Measurements from ENCODE around the gene NEUROD4.
A peak's percentile ranks its signal among the peaks of the same experiment; 100 is the strongest.
"Not testable (repeated sequence)": the region's sequence is repeated elsewhere in the genome, so short reads cannot be mapped to it uniquely, and the experiment has no call there.

Gene NEUROD4, protein sequence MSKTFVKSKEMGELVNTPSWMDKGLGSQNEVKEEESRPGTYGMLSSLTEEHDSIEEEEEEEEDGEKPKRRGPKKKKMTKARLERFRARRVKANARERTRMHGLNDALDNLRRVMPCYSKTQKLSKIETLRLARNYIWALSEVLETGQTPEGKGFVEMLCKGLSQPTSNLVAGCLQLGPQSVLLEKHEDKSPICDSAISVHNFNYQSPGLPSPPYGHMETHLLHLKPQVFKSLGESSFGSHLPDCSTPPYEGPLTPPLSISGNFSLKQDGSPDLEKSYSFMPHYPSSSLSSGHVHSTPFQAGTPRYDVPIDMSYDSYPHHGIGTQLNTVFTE

DNA sequence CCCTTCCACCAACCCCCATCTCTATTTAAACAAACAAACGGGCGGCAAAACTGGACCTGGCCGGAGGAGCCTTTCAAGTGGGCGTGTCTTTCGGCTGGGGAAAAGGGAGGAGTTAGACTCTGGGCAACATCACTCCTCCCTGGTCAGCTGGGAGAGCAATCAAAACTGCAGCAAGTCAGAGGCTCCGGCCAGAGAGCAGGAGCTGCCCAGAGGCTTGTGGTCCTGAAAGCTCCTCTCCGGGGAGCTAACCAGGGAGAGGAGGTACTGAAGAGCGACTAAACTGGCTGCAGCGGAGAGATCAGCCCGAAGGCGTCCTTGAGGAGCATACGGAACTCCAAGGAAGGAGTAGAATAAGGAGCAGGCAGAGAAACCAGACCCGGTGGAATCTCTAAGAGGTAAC, at the start of gene NEUROD4:
Gene NEUROD4, plus strand, starts transcription at position 191 of the 400 bp plus-strand sequence. CDS start 6,466 bp downstream, outside the sequence.
- no peak for FAIRE-seq

GRCh38 chr12:54970741-54971140, 49.0 kb upstream of the NEUROD4 start:
- FAIRE-seq, result no peak

DNA sequence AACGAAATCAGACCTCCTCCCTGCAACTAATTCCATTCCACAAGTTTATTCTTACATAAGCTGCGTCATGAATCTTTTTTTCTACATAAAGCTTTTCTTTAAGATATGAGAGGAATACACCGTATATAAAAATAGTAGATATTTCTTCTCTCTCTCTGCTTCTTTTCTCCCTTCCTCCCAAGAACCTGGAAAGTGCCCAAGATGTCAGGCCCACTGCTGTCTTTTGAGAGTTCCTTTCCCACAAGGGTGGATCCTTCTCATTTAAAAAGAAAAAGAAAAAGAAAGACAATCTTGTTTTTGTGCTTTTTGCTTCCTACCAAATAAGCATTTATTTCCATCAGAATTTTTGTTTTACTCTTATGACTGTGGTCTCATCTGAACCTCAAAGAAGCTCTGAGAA, 46.2 kb upstream of the NEUROD4 start:
- FAIRE-seq, result no peak

DNA sequence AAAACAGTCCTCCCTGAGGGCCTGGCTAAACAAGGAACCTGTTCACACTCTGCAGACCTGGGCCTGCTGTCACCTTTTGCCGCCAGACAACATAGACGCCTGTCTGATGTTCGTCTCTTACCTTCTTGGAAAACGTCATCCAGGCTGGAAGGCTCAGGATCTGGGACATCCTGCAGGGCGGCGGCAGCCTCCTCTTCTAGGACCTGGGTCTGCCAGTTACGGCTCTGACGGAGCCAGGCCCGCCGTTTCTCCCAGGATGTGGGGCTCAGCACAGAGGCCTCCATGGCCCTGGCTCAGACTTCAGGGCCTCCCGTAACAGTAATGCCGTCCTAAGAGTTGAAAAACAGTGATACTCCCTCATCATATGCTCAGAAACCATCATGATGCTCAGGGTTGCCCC, 45.5 kb upstream of the NEUROD4 start:
- FAIRE-seq, result no peak

GRCh38 chr12:54975272-54975671, 44.5 kb upstream of the NEUROD4 start:
- no peak for FAIRE-seq

- no peak for FAIRE-seq
Measured at GRCh38 chr12:54975875-54976274, 43.9 kb upstream of the NEUROD4 start.

- FAIRE-seq, result no peak
Measured at GRCh38 chr12:54977155-54977554, 42.6 kb upstream of the NEUROD4 start.

- FAIRE-seq, result no peak
Measured at GRCh38 chr12:54977857-54978256, 41.9 kb upstream of the NEUROD4 start.

DNA sequence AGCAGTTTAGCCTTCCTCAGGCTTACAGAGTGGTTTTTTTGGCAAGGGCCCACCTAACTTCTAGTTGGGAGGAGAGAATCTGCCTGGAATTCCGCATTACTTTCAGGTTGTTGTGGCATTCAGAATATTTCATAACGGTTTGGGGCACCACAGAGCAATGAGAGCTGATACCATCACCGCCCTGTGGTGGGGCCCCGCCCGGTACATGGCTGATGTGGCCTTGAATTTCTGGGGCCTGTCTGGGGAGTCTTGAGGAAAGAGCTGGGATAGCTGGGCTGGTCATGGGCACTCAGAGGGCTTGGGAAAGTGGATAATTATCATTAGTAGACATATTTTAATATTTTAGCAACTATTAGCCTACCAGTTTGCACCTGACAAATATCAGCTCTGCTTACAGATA, 39.4 kb upstream of the NEUROD4 start:
- FAIRE-seq, result no peak

- FAIRE-seq, result no peak
Measured at GRCh38 chr12:54981796-54982195, 38.0 kb upstream of the NEUROD4 start.

GRCh38 chr12:54983536-54984101, 36.2 kb upstream of the NEUROD4 start:
- FAIRE-seq, result no peak

DNA sequence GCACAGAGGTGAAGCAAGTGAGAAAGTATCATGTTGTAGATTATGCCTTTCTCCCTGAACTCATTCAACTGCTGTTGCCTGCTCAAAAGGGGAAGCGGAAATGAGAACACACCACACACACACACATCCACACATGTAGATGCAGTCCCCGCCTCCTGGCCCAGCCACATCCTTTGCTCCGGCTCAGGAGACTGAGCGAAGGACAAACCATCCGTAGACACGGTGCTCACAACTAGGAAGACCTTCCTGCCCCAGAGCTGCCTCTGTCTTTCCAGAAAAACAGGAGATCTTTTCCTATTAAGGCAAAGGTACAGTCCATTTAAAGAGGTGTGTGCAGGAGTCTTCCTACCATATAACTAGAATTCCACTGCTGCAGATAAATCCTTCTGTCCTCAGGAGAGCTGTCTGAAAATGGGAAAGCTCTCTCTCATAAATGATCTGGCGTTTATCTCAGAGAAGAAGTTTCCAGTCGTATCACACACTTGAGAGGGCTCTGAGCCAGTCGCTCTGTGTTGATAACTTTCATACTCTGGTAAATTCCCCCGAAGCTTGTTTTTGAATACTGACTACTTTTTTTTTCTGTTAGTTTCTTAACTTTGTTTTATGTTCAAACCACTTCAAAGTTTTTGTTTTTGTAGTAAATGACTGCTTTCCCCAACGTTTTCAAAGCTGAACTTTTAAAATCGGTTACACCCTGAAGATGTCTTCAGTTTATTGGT, 35.0 kb upstream of the NEUROD4 start, which contains the start of gene TESPA1:
Gene TESPA1, minus strand, starts transcription at position 105 of the 719 bp plus-strand sequence. CDS start 10,200 bp downstream, outside the sequence.
- no peak for FAIRE-seq

GRCh38 chr12:54986773-54987172, 33.0 kb upstream of the NEUROD4 start:
- not testable (repeated sequence) for FAIRE-seq

DNA sequence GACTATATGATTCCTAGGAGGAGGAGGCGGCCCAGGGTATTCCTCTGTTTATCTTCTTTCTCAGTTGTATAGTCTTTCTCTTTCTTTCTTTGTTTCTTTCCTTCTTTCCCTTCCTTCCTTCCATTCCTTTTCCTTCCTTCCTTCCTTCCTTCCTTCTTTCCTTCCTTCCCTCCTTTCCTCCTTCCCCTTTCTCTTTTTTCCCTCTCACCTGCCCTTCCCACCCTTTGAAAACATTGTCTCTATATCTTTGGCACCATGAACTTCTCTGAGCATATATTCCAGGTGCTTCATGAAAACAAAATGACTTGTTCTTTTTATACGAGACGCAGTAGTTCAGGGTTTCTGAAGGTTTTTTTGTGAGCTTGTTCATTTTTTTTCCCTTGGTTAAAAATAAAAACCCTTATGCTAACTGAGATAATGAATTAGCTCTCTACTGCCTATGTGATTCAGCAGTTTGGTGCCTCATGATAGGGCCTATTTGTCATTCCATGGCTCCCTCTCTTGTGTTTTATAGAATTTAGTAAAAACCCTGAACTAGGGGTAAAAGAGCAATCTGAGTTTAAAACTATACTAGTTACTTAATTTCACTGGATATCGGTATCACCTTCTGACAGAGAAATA, 32.1 kb upstream of the NEUROD4 start:
- no peak for FAIRE-seq

DNA sequence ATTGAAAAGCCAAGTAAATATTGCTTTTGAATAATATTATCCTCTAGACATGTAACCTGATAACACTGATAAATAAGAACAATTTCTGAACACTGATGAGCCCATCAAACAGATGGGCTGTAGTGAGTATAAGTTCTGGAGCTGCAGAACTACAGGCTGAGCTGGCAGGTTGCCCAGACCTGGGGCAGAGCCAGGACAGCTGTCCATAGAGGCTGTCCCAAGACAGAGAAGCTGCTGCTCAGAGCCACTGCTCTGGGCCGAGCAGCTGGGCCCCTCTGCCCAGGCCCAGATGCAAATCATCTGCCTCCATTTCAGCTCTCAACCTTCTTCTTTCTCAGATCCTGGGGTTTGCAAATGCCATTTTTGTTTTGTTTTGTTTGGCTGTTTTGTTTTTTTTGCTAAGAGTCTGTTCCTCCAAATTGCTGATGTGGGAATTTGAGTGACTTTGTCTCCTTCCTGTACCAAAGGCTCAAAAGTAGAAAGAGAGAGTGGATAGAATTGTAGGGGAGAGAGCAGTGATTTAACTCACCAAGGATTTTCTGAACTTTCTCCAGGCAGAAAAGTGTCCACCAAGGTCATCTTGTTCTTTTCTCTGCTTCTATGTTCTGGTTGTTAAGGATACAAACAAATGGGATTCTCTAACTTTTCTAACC, 31.2 kb upstream of the NEUROD4 start:
- FAIRE-seq, result no peak

DNA sequence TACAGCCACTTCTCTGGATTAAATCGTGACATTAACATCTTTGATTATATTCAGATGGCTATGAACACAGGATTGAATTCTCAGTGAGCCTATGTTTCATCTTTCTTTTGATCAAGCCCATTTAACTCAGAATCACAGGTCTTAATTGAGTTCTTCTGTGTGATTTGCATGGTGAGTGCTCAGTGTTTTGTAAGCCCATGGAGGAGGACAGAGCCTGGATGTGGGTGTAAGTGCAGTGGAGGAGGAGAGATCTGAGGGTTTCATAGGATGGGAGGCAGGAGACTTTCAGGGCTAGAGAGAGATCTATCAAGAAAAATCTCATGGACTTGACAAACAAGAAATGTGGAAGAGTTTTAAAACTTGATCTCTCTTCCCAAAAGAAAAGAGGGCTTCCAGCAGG, 29.9 kb upstream of the NEUROD4 start:
- no peak for FAIRE-seq

DNA sequence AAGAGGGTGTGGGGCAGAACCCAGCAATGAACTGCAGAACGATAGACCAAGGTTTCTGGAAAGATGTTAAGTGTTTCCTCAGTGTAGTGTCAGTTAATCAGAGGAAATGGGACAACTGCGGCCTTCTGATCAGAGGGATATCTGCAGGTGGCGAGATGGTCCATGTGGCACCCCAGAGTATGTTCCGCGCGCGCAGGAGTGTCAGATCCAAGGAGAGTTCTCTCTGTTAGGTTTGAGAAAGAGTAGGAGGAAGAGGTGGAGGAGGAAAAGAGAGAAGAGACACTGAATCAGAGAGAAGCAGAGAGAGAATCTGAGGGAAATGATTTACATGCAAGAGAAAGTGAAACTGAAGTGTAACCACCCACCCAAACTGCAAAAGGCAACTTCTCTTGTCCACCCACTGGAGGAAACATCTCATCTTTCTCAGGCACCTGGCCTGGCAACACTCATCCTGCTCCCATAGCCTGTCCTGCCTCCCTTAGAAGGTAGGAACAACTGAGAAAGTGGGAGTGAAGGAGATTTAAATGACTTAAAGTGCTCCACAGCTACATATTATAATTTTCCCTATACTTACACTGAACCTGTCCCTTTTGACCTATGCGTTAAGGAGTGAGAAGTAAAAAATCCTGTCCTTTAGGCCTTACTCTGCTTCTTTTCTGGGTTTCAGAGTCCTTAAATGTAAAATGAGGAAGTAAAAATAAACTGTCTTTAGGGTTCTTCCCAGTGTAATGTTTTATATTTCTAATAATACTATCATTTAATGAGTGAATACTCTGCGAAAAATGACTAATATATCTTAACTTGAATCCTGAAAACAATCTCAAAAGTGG, 28.4 kb upstream of the NEUROD4 start:
- FAIRE-seq, result no peak

DNA sequence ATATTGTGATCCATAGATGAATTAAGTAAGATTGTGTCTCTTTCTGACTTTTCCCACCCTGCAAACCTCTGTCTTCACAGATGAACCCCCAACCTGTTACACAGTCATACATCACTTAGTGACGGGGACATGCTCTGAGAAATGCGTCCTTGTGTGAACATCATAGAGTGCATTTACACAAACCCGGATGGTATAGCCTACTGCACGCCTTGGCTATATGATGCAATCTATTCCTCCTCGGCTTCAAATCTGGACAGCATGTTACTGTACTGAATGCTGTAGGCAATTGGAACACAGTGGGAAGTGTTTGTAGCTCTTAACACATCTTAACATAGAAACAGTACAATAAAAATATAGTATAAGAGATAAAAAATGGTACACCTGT, 27.8 kb upstream of the NEUROD4 start:
- no peak for FAIRE-seq

DNA sequence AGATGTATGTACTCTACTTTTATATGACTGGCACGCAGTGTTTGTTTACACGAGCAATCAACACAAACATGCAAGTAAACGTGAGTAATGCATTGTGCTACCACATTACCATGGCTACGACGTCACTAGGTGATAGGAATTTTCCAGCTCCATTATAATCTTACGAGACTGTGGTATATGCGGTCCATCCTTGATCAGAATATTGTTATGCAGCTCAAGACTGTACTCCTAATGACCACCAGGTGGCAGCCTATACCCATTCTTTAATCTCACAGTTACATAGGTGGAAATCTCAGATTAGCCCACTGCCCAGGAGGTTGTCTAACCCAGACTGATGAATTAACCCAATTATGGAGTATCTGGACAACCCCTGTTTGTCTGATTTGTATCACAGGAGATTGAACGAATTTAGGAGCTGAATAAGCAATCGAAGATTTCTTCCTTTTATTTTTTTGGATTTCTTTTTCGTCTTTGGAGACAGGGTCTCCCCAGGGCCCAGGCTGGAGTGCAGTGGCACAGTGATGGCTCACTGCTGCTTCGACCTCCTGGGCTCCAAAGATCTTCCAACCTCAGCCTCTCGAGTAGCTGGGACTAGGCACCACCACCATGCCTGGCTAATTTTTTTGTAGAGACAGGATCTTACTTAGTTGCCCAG, 26.5 kb upstream of the NEUROD4 start:
- FAIRE-seq, result peak; percentile 91

GRCh38 chr12:54996205-54996604, 23.6 kb upstream of the NEUROD4 start:
- FAIRE-seq, result no peak

DNA sequence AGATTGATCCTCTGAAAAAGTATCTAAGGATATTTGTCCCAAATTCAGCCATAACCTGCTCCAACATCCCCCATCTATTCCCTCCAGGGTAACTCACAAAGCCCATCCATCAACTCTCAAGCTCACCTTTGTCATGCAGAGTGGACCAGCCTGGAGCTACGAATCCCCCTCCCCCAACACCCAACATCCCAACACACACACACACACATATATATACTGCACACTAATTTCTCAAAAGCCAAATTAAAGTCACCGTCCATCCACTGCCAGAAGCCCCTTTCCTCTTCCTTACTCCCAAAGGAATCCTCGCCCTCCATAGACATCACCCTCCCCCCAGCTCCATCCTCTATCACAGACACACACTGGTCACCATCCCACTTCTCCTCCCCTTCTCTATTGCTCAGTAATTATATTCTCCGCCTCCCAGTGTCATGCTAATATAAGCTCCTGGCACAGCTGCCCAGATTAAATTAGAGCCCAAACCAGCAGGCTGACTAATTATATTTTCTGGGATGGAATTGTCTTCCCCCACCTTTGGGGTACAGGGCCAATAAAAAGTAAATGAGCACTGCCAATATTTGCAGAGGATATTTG, 21.7 kb upstream of the NEUROD4 start:
- no peak for FAIRE-seq

All from islet of Langerhans (tissue), 1 donor.